Tibial nerve (tissue), 4 donors: ENCODE measurements around the gene TANK.

ENCODE experiments used
- CTCF ChIP-seq, 5 experiments: fragments of 200-600 bp in 3 of 5; fragments of 450-650 bp in 2 of 5; sonication (generic) in 3 of 5; IDR thresholded peaks; one replicate each; pipeline ENCODE4 v1.5.1; 2016 to 2019; ENCODE audit warnings: antibody characterized with exemption in 5 of 5, mild to moderate bottlenecking in 3 of 5, moderate library complexity in 2 of 5
- EP300 ChIP-seq, 2 donors: sonication (generic); formaldehyde crosslinking; IDR thresholded peaks; one replicate each; pipeline ENCODE4 v1.6.1; 2017; ENCODE audit warnings: antibody characterized with exemption in 2 of 2, mild to moderate bottlenecking in 1 of 2
- POLR2A ChIP-seq, 2 donors: fragments of 450-650 bp; IDR thresholded peaks; one replicate each; pipeline ENCODE4 v1.6.1; 2017; ENCODE audit warnings: antibody characterized with exemption in 2 of 2, mild to moderate bottlenecking in 2 of 2, moderate library complexity in 2 of 2

- TF ChIP-seq CTCF (IDR thresholded peaks at IDR 0.05): no peak
- no peak for TF ChIP-seq POLR2A (IDR thresholded peaks at IDR 0.05)
- no peak for TF ChIP-seq EP300 (IDR thresholded peaks at IDR 0.05)
Observed at GRCh38 chr2:161165811-161166210, 5.6 kb downstream of the TANK start.
